HCT116 (cell line): Measurements from ENCODE around the gene RASSF5. TPM values are rescaled to one million over a fixed set of nuclear protein-coding genes. Genes with fewer than 3 reads are reported as not detected.
A peak's percentile ranks its signal among the peaks of the same experiment; 100 is the strongest.

Source experiments
- ATAC-seq: fragments of 200-7000 bp; cut with Tn5 transposase; 2 replicates; pipeline ENCODE4 v1.9.1; 2020; ENCODE audit warnings: mild to moderate bottlenecking, moderate library complexity
- BruUV-seq: library from RNA; stranded (reverse); fragments of 400-500 nt; replicated peaks from 2 replicates; lab custom pipeline; 2021; lab: Mats Ljungman, UMichigan
- CTCF ChIA-PET: fragments of 300-600 bp; sonication (Branson Sonifier 250); formaldehyde crosslinking; loops from one replicate; lab custom pipeline; 2021; ENCODE audit warnings: antibody characterized with exemption; lab: Charles Lee
- POLR2A ChIA-PET: fragments of 300-600, 350-600 bp; sonication (Branson Sonifier 250); formaldehyde crosslinking; loops from one replicate; lab custom pipeline; 2021; ENCODE audit warnings: antibody characterized with exemption; lab: Charles Lee
- RAD21 ChIA-PET, 2 experiments: fragments of 300-600 bp; sonication (Branson Sonifier 250); formaldehyde crosslinking; loops; one replicate each; lab custom pipeline; 2023; ENCODE audit warnings: low total read pairs in 2 of 2; ENCODE audit not compliant: uncharacterized antibody in 2 of 2, unreplicated experiment in 2 of 2, low non-redundant PET in 1 of 2; lab: Charles Lee
- DNase-seq: peaks from one replicate; pipeline ENCODE4 v3.0.0-alpha.2; 2010; ENCODE audit warnings: low read depth, low spot score
- H2AFZ ChIP-seq: fragments of 200-600 bp; shearing (Covaris generic), sonication (generic); 2 replicates; pipeline ENCODE4 v1.6.1; 2017; ENCODE audit warnings: low read depth, mixed run types, mixed read lengths, antibody characterized with exemption, low read length; ENCODE audit not compliant: poor library complexity, severe bottlenecking
- H3K27ac ChIP-seq: 2 replicates; pipeline ENCODE4 v1.5.1; 2012; ENCODE audit warnings: low read depth, low read length
- H3K27me3 ChIP-seq: fragments of 200-600 bp; sonication (generic); 2 replicates; pipeline ENCODE4 v1.6.1; 2016; ENCODE audit warnings: mixed run types, low read length, mixed read lengths; ENCODE audit not compliant: insufficient read depth
- H3K36me3 ChIP-seq, 2 experiments: fragments of 200-500 bp in 1 of 2; fragments of 200-600 bp in 1 of 2; sonication (Bioruptor generic) in 1 of 2; sonication (generic) in 1 of 2; 2 replicates each; pipeline versions ENCODE4 v1.5.1 to v1.6.1; 2014 to 2016; ENCODE audit warnings: low read length in 2 of 2, inconsistent platforms in 1 of 2, mixed read lengths in 1 of 2, mixed run types in 1 of 2; ENCODE audit not compliant: insufficient read depth in 2 of 2, control insufficient read depth in 1 of 2
- H3K4me1 ChIP-seq, 2 experiments: fragments of 200-600 bp in 1 of 2; sonication (generic) in 1 of 2; 2 replicates each; pipeline versions ENCODE4 v1.5.1 to v1.6.1; 2012 to 2017; ENCODE audit warnings: low read length in 2 of 2, inconsistent platforms in 1 of 2, mild to moderate bottlenecking in 1 of 2, mixed read lengths in 1 of 2, mixed run types in 1 of 2, moderate library complexity in 1 of 2; ENCODE audit not compliant: insufficient read depth in 2 of 2, control insufficient read depth in 1 of 2
- H3K4me2 ChIP-seq: fragments of 200-600 bp; sonication (generic); 2 replicates; pipeline ENCODE4 v1.6.1; 2017; ENCODE audit warnings: mixed run types, low read length, mixed read lengths
- H3K4me3 ChIP-seq, 2 experiments: fragments of 200-600 bp in 1 of 2; sonication (generic) in 1 of 2; replicated peaks in 1 of 2; 2 replicates each; pipeline ENCODE4 v1.5.1; 2011 to 2016; ENCODE audit warnings: low read length in 2 of 2, control low read depth in 1 of 2, low read depth in 1 of 2, mild to moderate bottlenecking in 1 of 2, mixed read lengths in 1 of 2, mixed run types in 1 of 2
- H3K79me2 ChIP-seq: fragments of 200-600 bp; sonication (generic); 2 replicates; pipeline ENCODE4 v1.6.1; 2017; ENCODE audit warnings: mild to moderate bottlenecking, mixed run types, low read length, moderate library complexity, mixed read lengths; ENCODE audit not compliant: insufficient read depth
- H3K9ac ChIP-seq: fragments of 200-600 bp; sonication (generic); 2 replicates; pipeline ENCODE4 v1.6.1; 2016; ENCODE audit warnings: low read length, mixed read lengths
- H3K9me2 ChIP-seq: fragments of 200-600 bp; sonication (generic), shearing (Covaris generic); 2 replicates; pipeline ENCODE4 v1.6.1; 2017; ENCODE audit warnings: mixed run types, mild to moderate bottlenecking, moderate library complexity; ENCODE audit not compliant: insufficient read depth
- H3K9me3 ChIP-seq, 2 experiments: fragments of 200-500 bp in 1 of 2; fragments of 200-600 bp in 1 of 2; sonication (Bioruptor generic) in 1 of 2; sonication (generic) in 1 of 2; 2 replicates each; pipeline ENCODE4 v1.6.1; 2014 to 2017; ENCODE audit warnings: low read length in 2 of 2, mixed read lengths in 2 of 2, inconsistent platforms in 1 of 2, low read depth in 1 of 2, mild to moderate bottlenecking in 1 of 2, mixed run types in 1 of 2, moderate library complexity in 1 of 2; ENCODE audit not compliant: control insufficient read depth in 1 of 2, insufficient read depth in 1 of 2
- H4K20me1 ChIP-seq: fragments of 200-600 bp; sonication (generic), shearing (Covaris generic); 2 replicates; pipeline ENCODE4 v1.6.1; 2017; ENCODE audit warnings: mixed run types, mild to moderate bottlenecking, moderate library complexity; ENCODE audit not compliant: insufficient read depth
- EGR1 ChIP-seq: IDR thresholded peaks from 2 replicates; pipeline ENCODE4 v1.6.1; 2012; ENCODE audit warnings: low read depth
- POLR2AphosphoS5 ChIP-seq: IDR thresholded peaks from 2 replicates; pipeline ENCODE4 v1.6.1; 2011; ENCODE audit warnings: mild to moderate bottlenecking, low read depth, low read length, moderate library complexity
- SIN3A ChIP-seq: IDR thresholded peaks from 2 replicates; pipeline ENCODE4 v1.6.1; 2012; ENCODE audit warnings: low read depth
- SP1 ChIP-seq: IDR thresholded peaks from 2 replicates; pipeline ENCODE4 v1.6.1; 2012; ENCODE audit warnings: low read depth
- TCF7L2 ChIP-seq: IDR thresholded peaks from 2 replicates; pipeline ENCODE4 v1.7.0; 2011; ENCODE audit warnings: borderline replicate concordance, inconsistent platforms; ENCODE audit not compliant: insufficient read depth, insufficient read length; ENCODE audit errors: extremely low read depth
- ZFX ChIP-seq: fragments of 450-650 bp; IDR thresholded peaks from 2 replicates; pipeline ENCODE4 v1.6.1; 2017
- ZNF274 ChIP-seq: fragments of 200-500 bp; sonication (Bioruptor generic); IDR thresholded peaks from 2 replicates; pipeline ENCODE4 v1.6.1; 2014; ENCODE audit warnings: mild to moderate bottlenecking, low read depth, low read length, inconsistent platforms
- intact Hi-C: fragments of 100-400 bp; cut with micrococcal nuclease; formaldehyde crosslinking; loops from 2 replicates; pipeline ENCODE4 v1.10.0; 2022
- total RNA-seq: library from RNA; stranded (reverse); gene quantifications from one replicate; pipeline ENCODE4 v1.2.1, GENCODE V29; 2021; ENCODE audit not compliant: unreplicated experiment
- TF ChIP-seq, protein P1 (sequence below): IDR thresholded peaks from 2 replicates; pipeline ENCODE4 v1.6.1; 2011; ENCODE audit warnings: mild to moderate bottlenecking, low read length, moderate library complexity; ENCODE audit not compliant: insufficient replicate concordance; ENCODE audit errors: extremely low read depth
- TF ChIP-seq, protein P2 (sequence below): IDR thresholded peaks from 2 replicates; pipeline ENCODE4 v1.6.1; 2012
- TF ChIP-seq, protein P3 (sequence below), 3 experiments: fragments of 200-600 bp in 1 of 3; sonication (generic) in 1 of 3; IDR thresholded peaks in 2 of 3; conservative IDR thresholded peaks in 1 of 3; 2 replicates each; pipeline ENCODE4 v1.5.1; 2012 to 2017; ENCODE audit warnings: low read depth in 2 of 3, low read length in 2 of 3, antibody characterized with exemption in 1 of 3, borderline replicate concordance in 1 of 3, control low read depth in 1 of 3, mild to moderate bottlenecking in 1 of 3, mixed read lengths in 1 of 3, mixed run types in 1 of 3, moderate library complexity in 1 of 3; ENCODE audit not compliant: insufficient read depth in 1 of 3
- TF ChIP-seq, protein P4 (sequence below): IDR thresholded peaks from 2 replicates; pipeline ENCODE4 v1.6.1; 2012

RASSF5 gene
- total RNA-seq, 1 experiment from 2014 or later: 5.4 TPM

DNA sequence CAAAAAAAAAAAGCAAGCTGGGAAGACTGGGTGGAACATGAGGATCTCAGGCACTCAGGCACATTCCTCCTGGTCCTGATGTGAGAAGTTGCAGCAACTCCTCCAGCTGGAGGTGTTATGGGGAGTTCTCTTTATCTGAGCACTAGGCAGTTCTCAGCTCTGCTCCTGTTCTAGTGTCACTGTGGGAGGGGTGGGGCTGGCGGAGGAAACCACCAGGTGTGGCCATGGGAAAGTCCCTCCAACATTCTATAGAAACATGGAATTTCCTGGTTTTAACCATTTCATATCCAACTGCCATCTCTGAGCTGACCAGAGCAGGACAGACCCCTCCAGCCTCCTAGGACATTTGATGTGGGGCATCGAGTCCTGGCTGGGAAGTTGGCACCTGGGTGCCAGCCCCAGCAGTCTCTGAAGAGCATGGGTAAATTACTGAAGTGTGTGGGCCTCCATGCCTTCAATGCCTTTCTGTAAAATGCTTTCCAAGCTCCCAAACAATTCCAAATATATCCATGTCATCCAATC, 37.9 kb upstream of the RASSF5 start:
- Histone ChIP-seq H4K20me1 (no peaks in the 10 kb centered on the region), H3K79me2 (no peaks in the 10 kb centered on the region), H3K4me1 (peaks cover 19 to 35% of the 10 kb centered on the region in 2 experiments; a peak in 3 of 4 replicates), H3K9me2 (no peaks in the 10 kb centered on the region), H3K36me3 (no peaks in the 10 kb centered on the region), H3K27ac (peak overlapping the region; percentile 66), H3K9me3 (no peaks in the 10 kb centered on the region), H3K4me2 (peak overlapping the region; percentile 87), H3K9ac (peak overlapping the region; percentile 62), H3K4me3 (peak overlapping the region; percentile 66 to 80), H2AFZ (peak overlapping the region; percentile 71), H3K27me3 (no peaks in the 10 kb centered on the region)
- TF ChIP-seq ZFX: 0 out of 2 replicates have a peak, but pooled peaks have one; percentile 10
- TF ChIP-seq SP1: 0 out of 2 replicates have a peak, but pooled peaks have one; percentile 3
- no peak for TF ChIP-seq TCF7L2
- CTCF ChIA-PET: interaction anchor here (0.9 to 2.4 kb wide), 5 partner anchors 10 to 194 kb away, joined by 3 to 21 read pairs (median 5); partner anchors contain the start of gene EIF2D
- no peak for DNase-seq
- peak; percentile 3; the same call in 1 of the 2 replicates for ATAC-seq
- POLR2A ChIA-PET: interaction anchor here (0.8 to 1.1 kb wide), 2 partner anchors 10 to 485 kb away, joined by 3 to 6 read pairs; no protein-coding TSS in a partner anchor
- BruUV-seq: no TSS peak
- intact Hi-C loops: no loop called here
- RAD21 ChIA-PET: no interaction called here

DNA sequence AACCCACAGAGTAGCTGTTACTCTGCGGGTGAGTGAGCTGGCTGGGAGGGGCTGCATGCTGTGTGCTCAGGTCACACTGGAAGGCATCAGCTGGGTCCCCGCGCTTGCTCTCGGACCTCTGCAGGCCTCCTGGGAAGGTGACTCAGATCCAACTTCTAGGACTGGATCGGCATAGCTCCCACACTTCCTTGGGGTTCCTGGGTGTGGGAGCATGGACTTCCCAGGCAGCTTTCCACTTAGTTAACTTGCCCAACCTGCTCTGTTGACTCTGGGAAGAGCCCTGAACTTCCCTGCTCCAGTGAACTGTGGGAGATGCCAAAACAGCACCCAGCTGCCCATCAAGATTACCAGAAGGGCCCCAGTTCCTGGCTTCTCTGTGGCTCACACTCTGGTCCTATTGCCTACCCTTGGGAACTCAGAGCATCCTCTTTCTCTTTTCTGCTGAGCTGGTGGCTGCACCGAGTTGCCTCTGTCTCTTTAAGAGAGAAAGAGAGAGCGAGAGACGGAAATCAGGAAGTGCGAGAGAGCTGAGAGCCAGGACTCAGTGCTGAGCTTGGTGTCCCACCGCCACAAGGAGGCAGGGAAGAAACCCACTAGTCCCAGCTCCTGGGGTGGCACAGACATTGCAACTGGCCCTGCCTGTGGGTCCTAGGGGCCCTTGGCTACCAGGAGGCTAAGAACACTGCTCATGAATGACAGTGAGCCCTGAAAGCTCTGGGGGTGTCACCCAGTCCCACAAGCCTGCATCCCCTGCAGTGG, 37.2 kb upstream of the RASSF5 start, which contains the start of gene IKBKE:
Gene IKBKE, plus strand, starts transcription at position 544 of the 759 bp plus-strand sequence. CDS start 2,752 bp downstream, outside the sequence.
- Histone ChIP-seq H3K9me3 (no peaks in the 10 kb centered on the region), H3K27ac (peak within 1 kb of the TSS; percentile 66), H3K79me2 (no peaks in the 10 kb centered on the region), H3K27me3 (no peaks in the 10 kb centered on the region), H3K9me2 (no peaks in the 10 kb centered on the region), H2AFZ (peak within 1 kb of the TSS; percentile 71), H3K4me2 (peak within 1 kb of the TSS; percentile 87), H3K4me1 (peaks cover 19 to 31% of the 10 kb centered on the region in 2 experiments; a peak in 3 of 4 replicates), H3K4me3 (peak within 1 kb of the TSS; percentile 66 to 80), H4K20me1 (no peaks in the 10 kb centered on the region), H3K36me3 (no peaks in the 10 kb centered on the region), H3K9ac (peak within 1 kb of the TSS; percentile 62)
- CTCF ChIA-PET: interaction anchor here (0.8 to 2.4 kb wide), 8 partner anchors 9 to 512 kb away, joined by 3 to 21 read pairs (median 4); partner anchors contain the start of genes DYRK3 and EIF2D
- DNase-seq (peak; percentile 23), ATAC-seq (peak; percentile 86)
- no TSS peak for BruUV-seq
- POLR2A ChIA-PET: interaction anchor here (0.8 to 1.1 kb wide), 2 partner anchors 9 to 486 kb away, joined by 3 to 6 read pairs; no protein-coding TSS in a partner anchor
- RAD21 ChIA-PET: interaction anchor here in 1 of 2 experiments (1.1 kb wide), 1 partner anchor 9 kb away, joined by 4 read pairs; no protein-coding TSS in a partner anchor
- intact Hi-C loops: no loop called here
- TF ChIP-seq POLR2AphosphoS5: peak; percentile 67
- no peak for TF ChIP-seq SIN3A
- TF ChIP-seq, protein P1, sequence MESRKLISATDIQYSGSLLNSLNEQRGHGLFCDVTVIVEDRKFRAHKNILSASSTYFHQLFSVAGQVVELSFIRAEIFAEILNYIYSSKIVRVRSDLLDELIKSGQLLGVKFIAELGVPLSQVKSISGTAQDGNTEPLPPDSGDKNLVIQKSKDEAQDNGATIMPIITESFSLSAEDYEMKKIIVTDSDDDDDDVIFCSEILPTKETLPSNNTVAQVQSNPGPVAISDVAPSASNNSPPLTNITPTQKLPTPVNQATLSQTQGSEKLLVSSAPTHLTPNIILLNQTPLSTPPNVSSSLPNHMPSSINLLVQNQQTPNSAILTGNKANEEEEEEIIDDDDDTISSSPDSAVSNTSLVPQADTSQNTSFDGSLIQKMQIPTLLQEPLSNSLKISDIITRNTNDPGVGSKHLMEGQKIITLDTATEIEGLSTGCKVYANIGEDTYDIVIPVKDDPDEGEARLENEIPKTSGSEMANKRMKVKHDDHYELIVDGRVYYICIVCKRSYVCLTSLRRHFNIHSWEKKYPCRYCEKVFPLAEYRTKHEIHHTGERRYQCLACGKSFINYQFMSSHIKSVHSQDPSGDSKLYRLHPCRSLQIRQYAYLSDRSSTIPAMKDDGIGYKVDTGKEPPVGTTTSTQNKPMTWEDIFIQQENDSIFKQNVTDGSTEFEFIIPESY: no peak
- TF ChIP-seq, protein P2, sequence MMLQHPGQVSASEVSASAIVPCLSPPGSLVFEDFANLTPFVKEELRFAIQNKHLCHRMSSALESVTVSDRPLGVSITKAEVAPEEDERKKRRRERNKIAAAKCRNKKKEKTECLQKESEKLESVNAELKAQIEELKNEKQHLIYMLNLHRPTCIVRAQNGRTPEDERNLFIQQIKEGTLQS: no peak
- no peak for TF ChIP-seq EGR1
- TF ChIP-seq ZNF274: no peak
- TF ChIP-seq, protein P3, sequence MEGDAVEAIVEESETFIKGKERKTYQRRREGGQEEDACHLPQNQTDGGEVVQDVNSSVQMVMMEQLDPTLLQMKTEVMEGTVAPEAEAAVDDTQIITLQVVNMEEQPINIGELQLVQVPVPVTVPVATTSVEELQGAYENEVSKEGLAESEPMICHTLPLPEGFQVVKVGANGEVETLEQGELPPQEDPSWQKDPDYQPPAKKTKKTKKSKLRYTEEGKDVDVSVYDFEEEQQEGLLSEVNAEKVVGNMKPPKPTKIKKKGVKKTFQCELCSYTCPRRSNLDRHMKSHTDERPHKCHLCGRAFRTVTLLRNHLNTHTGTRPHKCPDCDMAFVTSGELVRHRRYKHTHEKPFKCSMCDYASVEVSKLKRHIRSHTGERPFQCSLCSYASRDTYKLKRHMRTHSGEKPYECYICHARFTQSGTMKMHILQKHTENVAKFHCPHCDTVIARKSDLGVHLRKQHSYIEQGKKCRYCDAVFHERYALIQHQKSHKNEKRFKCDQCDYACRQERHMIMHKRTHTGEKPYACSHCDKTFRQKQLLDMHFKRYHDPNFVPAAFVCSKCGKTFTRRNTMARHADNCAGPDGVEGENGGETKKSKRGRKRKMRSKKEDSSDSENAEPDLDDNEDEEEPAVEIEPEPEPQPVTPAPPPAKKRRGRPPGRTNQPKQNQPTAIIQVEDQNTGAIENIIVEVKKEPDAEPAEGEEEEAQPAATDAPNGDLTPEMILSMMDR (IDR thresholded peaks at IDR 0.05 in 2 of 3, conservative IDR thresholded peaks at IDR 0.05 in 1 of 3; ENCODE audit: borderline replicate concordance in 1 of 3, insufficient read depth in 1 of 3, low read depth in 2 of 3, low read length in 2 of 3): peak in 2 of 3 experiments; percentile 26 to 34; a peak in 2 of 6 replicates
- 0 out of 2 replicates have a peak, but pooled peaks have one; percentile 2 for TF ChIP-seq ZFX
- no peak for TF ChIP-seq TCF7L2
- TF ChIP-seq SP1: peak; percentile 46
- TF ChIP-seq, protein P4, sequence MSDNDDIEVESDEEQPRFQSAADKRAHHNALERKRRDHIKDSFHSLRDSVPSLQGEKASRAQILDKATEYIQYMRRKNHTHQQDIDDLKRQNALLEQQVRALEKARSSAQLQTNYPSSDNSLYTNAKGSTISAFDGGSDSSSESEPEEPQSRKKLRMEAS: peak; percentile 77
